Activated T-cell treated with anti-CD3 and anti-CD28 coated beads for 1 hour (primary cell): Measurements from ENCODE around the gene FRAS1.
"Not testable (repeated sequence)": the region's sequence is repeated elsewhere in the genome, so short reads cannot be mapped to it uniquely, and the experiment has no call there.

Experiments
- DNase-seq: peaks from one replicate; pipeline ENCODE4 v3.0.0-alpha.2; 2020; ENCODE audit warnings: low read depth

FRAS1 gene

GRCh38 chr4:78512357-78512920 is 455.3 kb downstream of the FRAS1 start:
- no peak for DNase-seq

GRCh38 chr4:78513411-78513975 is 456.4 kb downstream of the FRAS1 start:
- no peak for DNase-seq

GRCh38 chr4:78517050-78517652 is 460.0 kb downstream of the FRAS1 start:
- no peak for DNase-seq

- no peak for DNase-seq
Observed at GRCh38 chr4:78518561-78518960, 461.4 kb downstream of the FRAS1 start.

- DNase-seq: no peak
Observed at GRCh38 chr4:78519962-78520361, 462.8 kb downstream of the FRAS1 start.

GRCh38 chr4:78520808-78521226 is 463.7 kb downstream of the FRAS1 start:
- no peak for DNase-seq

GRCh38 chr4:78524009-78524408 is 466.9 kb downstream of the FRAS1 start:
- no peak for DNase-seq

- DNase-seq: no peak
Observed at GRCh38 chr4:78525559-78525958, 468.4 kb downstream of the FRAS1 start.

GRCh38 chr4:78527103-78527502 is 470.0 kb downstream of the FRAS1 start:
- no peak for DNase-seq

GRCh38 chr4:78527555-78527954 is 470.4 kb downstream of the FRAS1 start:
- DNase-seq: no peak

GRCh38 chr4:78528327-78528726 is 471.2 kb downstream of the FRAS1 start:
- no peak for DNase-seq

- no peak for DNase-seq
Observed at GRCh38 chr4:78529569-78530209, 472.6 kb downstream of the FRAS1 start.

GRCh38 chr4:78532046-78532445 is 474.9 kb downstream of the FRAS1 start:
- no peak for DNase-seq

- DNase-seq: no peak
Observed at GRCh38 chr4:78533854-78534253, 476.7 kb downstream of the FRAS1 start.

GRCh38 chr4:78534286-78534955 is 477.3 kb downstream of the FRAS1 start:
- no peak for DNase-seq

- DNase-seq: no peak
Observed at GRCh38 chr4:78542373-78542772, 485.2 kb downstream of the FRAS1 start.

GRCh38 chr4:78543424-78544125 is 486.5 kb downstream of the FRAS1 start:
- DNase-seq: no peak

GRCh38 chr4:78544678-78545077 is 487.6 kb downstream of the FRAS1 start:
- DNase-seq: no peak

GRCh38 chr4:78545275-78546246 is 488.4 kb downstream of the FRAS1 start:
- no peak for DNase-seq

- not testable (repeated sequence) for DNase-seq
Observed at GRCh38 chr4:78547899-78548298, 490.8 kb downstream of the FRAS1 start.

GRCh38 chr4:78548889-78549288 is 491.8 kb downstream of the FRAS1 start:
- not testable (repeated sequence) for DNase-seq
